ENCODE data around the gene ASIC2.

ASIC2 gene

DNA sequence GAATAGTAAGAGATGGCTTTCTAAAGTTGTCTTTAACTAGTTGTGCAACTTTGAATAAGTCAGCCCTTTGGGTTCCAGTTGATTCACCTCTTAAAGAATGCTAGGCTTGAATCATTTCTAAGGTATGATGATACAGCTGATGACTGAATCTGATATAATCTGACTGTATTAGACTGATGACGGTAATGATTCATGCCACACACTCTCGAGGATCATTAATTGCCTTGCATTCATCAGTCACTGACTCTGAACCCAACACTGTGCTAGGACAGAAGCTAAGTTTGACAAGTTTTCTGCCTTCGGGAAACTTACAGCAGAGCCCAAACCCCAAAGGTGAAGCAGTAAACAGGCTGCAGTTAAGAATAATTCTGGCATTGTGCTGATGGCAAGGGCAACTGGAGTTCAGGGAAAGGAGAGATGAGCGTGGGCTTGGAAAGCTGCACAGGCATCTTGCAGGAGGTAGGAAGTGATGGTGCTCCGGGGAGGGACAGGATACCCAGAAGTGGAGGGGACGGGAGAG is 25.8 kb downstream of the ASIC2 start:
- H3K4me1 ChIP-seq (ENCODE audit: control insufficient read depth in 1 of 2, insufficient read depth in 2 of 2, low read length in 2 of 2), result no peaks in the 10 kb centered on the region
- no peak overlapping the region for H3K27ac ChIP-seq (ENCODE audit: low read length)
- no peak overlapping the region for H3K4me3 ChIP-seq (ENCODE audit: low read depth in 1 of 2, low read length in 2 of 2)
- H3K36me3 ChIP-seq (ENCODE audit: control insufficient read depth in 1 of 2, insufficient read depth in 2 of 2, low read length in 2 of 2), result no peaks in the 10 kb centered on the region
- no peaks in the 10 kb centered on the region for H3K27me3 ChIP-seq (ENCODE audit: low read depth, low read length)
- no peaks in the 10 kb centered on the region for H3K9me3 ChIP-seq (ENCODE audit: control insufficient read depth in 1 of 2, low read length in 2 of 2)

GRCh38 chr17:33266611-33267010 is 26.5 kb downstream of the ASIC2 start:
- no peaks in the 10 kb centered on the region for H3K4me1 ChIP-seq (ENCODE audit: control insufficient read depth in 1 of 2, insufficient read depth in 2 of 2, low read length in 2 of 2)
- no peak overlapping the region for H3K4me3 ChIP-seq (ENCODE audit: low read depth in 1 of 2, low read length in 2 of 2)
- no peaks in the 10 kb centered on the region for H3K27me3 ChIP-seq (ENCODE audit: low read depth, low read length)
- no peaks in the 10 kb centered on the region for H3K36me3 ChIP-seq (ENCODE audit: control insufficient read depth in 1 of 2, insufficient read depth in 2 of 2, low read length in 2 of 2)
- no peaks in the 10 kb centered on the region for H3K9me3 ChIP-seq (ENCODE audit: control insufficient read depth in 1 of 2, low read length in 2 of 2)
- H3K27ac ChIP-seq (ENCODE audit: low read length), result no peak overlapping the region

- no peak overlapping the region for H3K27ac ChIP-seq (ENCODE audit: low read length)
- H3K4me1 ChIP-seq (ENCODE audit: control insufficient read depth in 1 of 2, insufficient read depth in 2 of 2, low read length in 2 of 2), result no peaks in the 10 kb centered on the region
- no peaks in the 10 kb centered on the region for H3K27me3 ChIP-seq (ENCODE audit: low read depth, low read length)
- H3K9me3 ChIP-seq (ENCODE audit: control insufficient read depth in 1 of 2, low read length in 2 of 2), result no peaks in the 10 kb centered on the region
- H3K36me3 ChIP-seq (ENCODE audit: control insufficient read depth in 1 of 2, insufficient read depth in 2 of 2, low read length in 2 of 2), result no peaks in the 10 kb centered on the region
- no peak overlapping the region for H3K4me3 ChIP-seq (ENCODE audit: low read depth in 1 of 2, low read length in 2 of 2)
These were observed 27.0 kb downstream of the ASIC2 start for GRCh38 chr17:33266116-33266515.

- Histone ChIP-seq H3K9me3 (ENCODE audit: control insufficient read depth in 1 of 2, low read length in 2 of 2) (no peaks in the 10 kb centered on the region), H3K27ac (ENCODE audit: low read length) (no peak overlapping the region), H3K36me3 (ENCODE audit: control insufficient read depth in 1 of 2, insufficient read depth in 2 of 2, low read length in 2 of 2) (no peaks in the 10 kb centered on the region), H3K4me3 (ENCODE audit: low read depth in 1 of 2, low read length in 2 of 2) (no peak overlapping the region), H3K4me1 (ENCODE audit: control insufficient read depth in 1 of 2, insufficient read depth in 2 of 2, low read length in 2 of 2) (no peaks in the 10 kb centered on the region), H3K27me3 (ENCODE audit: low read depth, low read length) (no peaks in the 10 kb centered on the region)
These were observed 29.7 kb downstream of the ASIC2 start for GRCh38 chr17:33263396-33263795.

- no peak overlapping the region for H3K4me3 ChIP-seq (ENCODE audit: low read depth in 1 of 2, low read length in 2 of 2)
- H3K36me3 ChIP-seq (ENCODE audit: control insufficient read depth in 1 of 2, insufficient read depth in 2 of 2, low read length in 2 of 2), result no peaks in the 10 kb centered on the region
- H3K9me3 ChIP-seq (ENCODE audit: control insufficient read depth in 1 of 2, low read length in 2 of 2), result no peaks in the 10 kb centered on the region
- H3K27me3 ChIP-seq (ENCODE audit: low read depth, low read length), result no peaks in the 10 kb centered on the region
- no peak overlapping the region for H3K27ac ChIP-seq (ENCODE audit: low read length)
- H3K4me1 ChIP-seq (ENCODE audit: control insufficient read depth in 1 of 2, insufficient read depth in 2 of 2, low read length in 2 of 2), result no peaks in the 10 kb centered on the region
These were observed 30.6 kb downstream of the ASIC2 start for GRCh38 chr17:33262266-33263123.

GRCh38 chr17:33261820-33262219 is 31.3 kb downstream of the ASIC2 start:
- Histone ChIP-seq H3K4me3 (ENCODE audit: low read depth in 1 of 2, low read length in 2 of 2) (no peak overlapping the region), H3K36me3 (ENCODE audit: control insufficient read depth in 1 of 2, insufficient read depth in 2 of 2, low read length in 2 of 2) (no peaks in the 10 kb centered on the region), H3K27ac (ENCODE audit: low read length) (no peak overlapping the region), H3K27me3 (ENCODE audit: low read depth, low read length) (no peaks in the 10 kb centered on the region), H3K9me3 (ENCODE audit: control insufficient read depth in 1 of 2, low read length in 2 of 2) (no peaks in the 10 kb centered on the region), H3K4me1 (ENCODE audit: control insufficient read depth in 1 of 2, insufficient read depth in 2 of 2, low read length in 2 of 2) (no peaks in the 10 kb centered on the region)

- Histone ChIP-seq H3K36me3 (ENCODE audit: control insufficient read depth in 1 of 2, insufficient read depth in 2 of 2, low read length in 2 of 2) (no peaks in the 10 kb centered on the region), H3K9me3 (ENCODE audit: control insufficient read depth in 1 of 2, low read length in 2 of 2) (no peaks in the 10 kb centered on the region), H3K27ac (ENCODE audit: low read length) (no peak overlapping the region), H3K4me1 (ENCODE audit: control insufficient read depth in 1 of 2, insufficient read depth in 2 of 2, low read length in 2 of 2) (no peaks in the 10 kb centered on the region), H3K4me3 (ENCODE audit: low read depth in 1 of 2, low read length in 2 of 2) (no peak overlapping the region), H3K27me3 (ENCODE audit: low read depth, low read length) (no peaks in the 10 kb centered on the region)
These were observed 32.5 kb downstream of the ASIC2 start for GRCh38 chr17:33260638-33261037.

DNA sequence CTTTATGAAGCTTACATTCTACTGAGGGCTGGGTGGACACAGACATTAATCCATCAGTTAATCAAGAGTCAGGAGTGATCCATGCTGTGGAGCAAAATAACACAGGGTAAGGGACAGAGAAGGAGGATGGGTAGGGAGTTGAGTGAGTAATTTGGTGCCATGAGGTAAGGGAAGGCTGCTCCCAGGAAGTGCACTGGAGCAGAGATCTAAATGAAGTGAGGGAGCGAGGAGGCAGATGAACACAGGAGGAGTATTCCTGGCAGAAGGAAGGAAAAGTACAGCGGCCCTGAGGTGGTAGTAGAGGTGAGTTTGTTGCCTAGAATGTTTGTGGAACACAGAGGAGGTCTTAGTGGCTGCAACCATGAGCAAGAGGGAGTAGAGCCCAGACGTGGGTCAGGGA is 34.8 kb downstream of the ASIC2 start:
- Histone ChIP-seq H3K9me3 (ENCODE audit: control insufficient read depth in 1 of 2, low read length in 2 of 2) (no peaks in the 10 kb centered on the region), H3K4me1 (ENCODE audit: control insufficient read depth in 1 of 2, insufficient read depth in 2 of 2, low read length in 2 of 2) (no peaks in the 10 kb centered on the region), H3K36me3 (ENCODE audit: control insufficient read depth in 1 of 2, insufficient read depth in 2 of 2, low read length in 2 of 2) (no peaks in the 10 kb centered on the region), H3K27ac (ENCODE audit: low read length) (no peak overlapping the region), H3K4me3 (ENCODE audit: low read depth in 1 of 2, low read length in 2 of 2) (no peak overlapping the region), H3K27me3 (ENCODE audit: low read depth, low read length) (no peaks in the 10 kb centered on the region)

- Histone ChIP-seq H3K36me3 (ENCODE audit: control insufficient read depth in 1 of 2, insufficient read depth in 2 of 2, low read length in 2 of 2) (no peaks in the 10 kb centered on the region), H3K4me3 (ENCODE audit: low read depth in 1 of 2, low read length in 2 of 2) (no peak overlapping the region), H3K4me1 (ENCODE audit: control insufficient read depth in 1 of 2, insufficient read depth in 2 of 2, low read length in 2 of 2) (no peaks in the 10 kb centered on the region), H3K27ac (ENCODE audit: low read length) (no peak overlapping the region), H3K9me3 (ENCODE audit: control insufficient read depth in 1 of 2, low read length in 2 of 2) (no peaks in the 10 kb centered on the region), H3K27me3 (ENCODE audit: low read depth, low read length) (no peaks in the 10 kb centered on the region)
These were observed 47.9 kb downstream of the ASIC2 start for GRCh38 chr17:33245183-33245582.

DNA sequence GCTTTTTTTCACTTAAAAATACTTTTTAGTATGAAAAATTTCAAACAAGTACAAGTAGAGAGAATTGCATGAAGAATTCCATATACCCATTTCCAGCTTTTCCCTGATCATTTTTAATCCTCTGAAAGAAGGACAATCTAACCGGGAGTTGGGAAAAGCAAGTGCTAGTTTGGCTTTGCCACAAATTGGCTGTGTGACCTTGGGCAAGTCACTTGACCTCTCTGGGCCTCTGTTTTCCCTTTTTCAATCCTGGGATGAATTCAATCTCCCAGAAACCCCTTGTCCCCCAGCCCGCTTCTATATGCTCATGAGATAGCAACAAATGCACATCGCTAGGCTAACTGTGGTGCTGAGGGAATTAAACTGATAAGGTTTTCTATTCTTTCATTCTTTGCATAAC is 49.4 kb downstream of the ASIC2 start:
- no peak overlapping the region for H3K27ac ChIP-seq (ENCODE audit: low read length)
- no peaks in the 10 kb centered on the region for H3K4me1 ChIP-seq (ENCODE audit: control insufficient read depth in 1 of 2, insufficient read depth in 2 of 2, low read length in 2 of 2)
- H3K9me3 ChIP-seq (ENCODE audit: control insufficient read depth in 1 of 2, low read length in 2 of 2), result no peaks in the 10 kb centered on the region
- no peak overlapping the region for H3K4me3 ChIP-seq (ENCODE audit: low read depth in 1 of 2, low read length in 2 of 2)
- H3K27me3 ChIP-seq (ENCODE audit: low read depth, low read length), result no peaks in the 10 kb centered on the region
- H3K36me3 ChIP-seq (ENCODE audit: control insufficient read depth in 1 of 2, insufficient read depth in 2 of 2, low read length in 2 of 2), result no peaks in the 10 kb centered on the region

DNA sequence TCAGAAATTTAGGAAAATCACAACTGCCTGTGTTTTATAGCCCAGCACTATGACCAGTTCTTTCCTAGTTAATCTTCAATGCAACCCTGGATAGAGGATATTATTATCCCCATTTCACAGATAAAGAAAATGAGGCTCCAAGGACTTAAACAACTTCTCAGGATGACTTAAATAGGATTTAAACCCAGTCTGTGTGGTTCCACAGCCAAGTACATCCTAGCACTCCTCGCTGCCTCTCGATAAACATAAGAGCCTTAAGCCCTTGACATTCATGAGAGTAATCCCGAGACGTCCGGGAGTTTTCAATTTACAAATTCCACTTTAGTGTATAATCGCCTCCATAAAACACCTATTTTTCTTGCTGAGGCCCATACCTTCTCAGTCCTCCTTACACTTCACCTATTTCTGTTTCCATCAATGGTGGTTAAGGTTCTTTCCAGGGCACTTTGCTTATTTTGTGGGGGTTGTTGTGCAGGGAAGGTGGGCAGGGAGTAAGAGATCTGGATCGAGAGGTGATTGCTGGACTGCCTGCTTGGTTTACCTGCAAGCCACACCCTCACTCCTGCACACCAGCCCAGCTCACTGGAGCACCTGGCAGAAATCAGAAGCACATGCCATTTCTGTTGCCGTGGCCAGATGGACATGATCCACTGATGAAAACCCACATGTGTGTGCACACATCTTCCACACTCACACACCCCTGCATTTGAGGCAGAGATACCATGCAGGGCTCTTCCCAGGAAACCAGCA is 50.5 kb downstream of the ASIC2 start:
- Histone ChIP-seq H3K27me3 (ENCODE audit: low read depth, low read length) (no peaks in the 10 kb centered on the region), H3K36me3 (ENCODE audit: control insufficient read depth in 1 of 2, insufficient read depth in 2 of 2, low read length in 2 of 2) (no peaks in the 10 kb centered on the region), H3K27ac (ENCODE audit: low read length) (no peak overlapping the region), H3K9me3 (ENCODE audit: control insufficient read depth in 1 of 2, low read length in 2 of 2) (no peaks in the 10 kb centered on the region), H3K4me3 (ENCODE audit: low read depth in 1 of 2, low read length in 2 of 2) (no peak overlapping the region), H3K4me1 (ENCODE audit: control insufficient read depth in 1 of 2, insufficient read depth in 2 of 2, low read length in 2 of 2) (no peaks in the 10 kb centered on the region)

Data from muscle layer of duodenum (tissue), 2 donors.